IMR-90 (cell line): ENCODE data around the gene MYBL2. TPM values are rescaled to one million over a fixed set of nuclear protein-coding genes. Genes with fewer than 3 reads are reported as not detected.
A peak's percentile ranks its signal among the peaks of the same experiment; 100 is the strongest.

Experiments
- ATAC-seq: fragments of 200-7000 bp; cut with Tn5 transposase; 2 replicates; pipeline ENCODE4 v1.9.1; 2020; ENCODE audit warnings: low read depth, mild to moderate bottlenecking, moderate library complexity
- BruUV-seq: library from RNA; stranded (reverse); fragments of 400-500 nt; replicated peaks from 2 replicates; lab custom pipeline; 2021; lab: Mats Ljungman, UMichigan
- CTCF ChIA-PET: fragments of 300-600 bp; formaldehyde crosslinking; extraction: SDS; loops from one replicate; lab custom pipeline; 2021; ENCODE audit warnings: antibody characterized with exemption; lab: Yijun Ruan, JAX
- POLR2A ChIA-PET: fragments of 300-600 bp; sonication (Branson Sonifier 250); formaldehyde crosslinking; loops from one replicate; lab custom pipeline; 2022; ENCODE audit warnings: antibody characterized with exemption; ENCODE audit not compliant: unreplicated experiment; lab: Charles Lee
- DNase-seq: peaks from one replicate; pipeline ENCODE4 v3.0.0; 2013
- H2AFZ ChIP-seq: replicated peaks from 2 replicates; pipeline ENCODE3; 2013; ENCODE audit warnings: low read length, mild to moderate bottlenecking; ENCODE audit not compliant: poor library complexity
- H2AK5ac ChIP-seq: 2 replicates; pipeline ENCODE4 v1.6.1; 2013; ENCODE audit warnings: low read depth, low read length, inconsistent platforms
- H2AK9ac ChIP-seq: replicated peaks from 2 replicates; pipeline ENCODE3; 2013; ENCODE audit warnings: mild to moderate bottlenecking, low read depth, low read length, moderate library complexity; ENCODE audit not compliant: poor library complexity
- H2BK120ac ChIP-seq: 2 replicates; pipeline ENCODE4 v1.6.1; 2013; ENCODE audit warnings: low read depth, low read length, inconsistent platforms
- H2BK15ac ChIP-seq: 3 replicates; pipeline ENCODE4 v1.6.1; 2013; ENCODE audit warnings: low read depth, low read length, inconsistent platforms
- H2BK20ac ChIP-seq: 2 replicates; pipeline ENCODE4 v1.6.1; 2013; ENCODE audit warnings: low read depth, mild to moderate bottlenecking, inconsistent platforms, low read length, moderate library complexity
- H2BK5ac ChIP-seq: 2 replicates; pipeline ENCODE4 v1.6.1; 2013; ENCODE audit warnings: mild to moderate bottlenecking, low read depth, low read length, inconsistent platforms; ENCODE audit not compliant: poor library complexity, severe bottlenecking
- H3K14ac ChIP-seq: replicated peaks from 2 replicates; pipeline ENCODE4 v1.6.1; 2013; ENCODE audit warnings: low read depth, low read length, inconsistent platforms
- H3K18ac ChIP-seq: 2 replicates; pipeline ENCODE4 v1.6.1; 2013; ENCODE audit warnings: low read depth, low read length, control low read depth
- H3K23ac ChIP-seq: 2 replicates; pipeline ENCODE4 v1.6.1; 2013; ENCODE audit warnings: low read depth, low read length, inconsistent platforms
- H3K27ac ChIP-seq: 2 replicates; pipeline ENCODE4 v1.5.1; 2013; ENCODE audit warnings: mild to moderate bottlenecking, control low read depth, low read length; ENCODE audit not compliant: insufficient read depth
- H3K27me3 ChIP-seq: 2 replicates; pipeline ENCODE4 v1.6.1; 2013; ENCODE audit warnings: low read length; ENCODE audit not compliant: control insufficient read depth, insufficient read depth
- H3K36me3 ChIP-seq: 2 replicates; pipeline ENCODE4 v1.6.1; 2013; ENCODE audit warnings: low read length, mixed read lengths; ENCODE audit not compliant: control insufficient read depth, insufficient read depth
- H3K4ac ChIP-seq: 2 replicates; pipeline ENCODE4 v1.6.1; 2013; ENCODE audit warnings: low read depth, low read length, inconsistent platforms
- H3K4me1 ChIP-seq: 2 replicates; pipeline ENCODE4 v1.6.1; 2013; ENCODE audit warnings: low read length, mixed read lengths; ENCODE audit not compliant: control insufficient read depth, insufficient read depth
- H3K4me2 ChIP-seq: 2 replicates; pipeline ENCODE4 v1.6.1; 2013; ENCODE audit warnings: low read depth, mild to moderate bottlenecking, control low read depth, low read length, moderate library complexity
- H3K4me3 ChIP-seq: 2 replicates; pipeline ENCODE4 v1.5.1; 2013; ENCODE audit warnings: low read depth, mild to moderate bottlenecking, control low read depth, low read length, moderate library complexity; ENCODE audit not compliant: insufficient read depth
- H3K56ac ChIP-seq: 2 replicates; pipeline ENCODE4 v1.6.1; 2013; ENCODE audit warnings: low read length, inconsistent platforms; ENCODE audit not compliant: insufficient read depth; ENCODE audit errors: extremely low read depth
- H3K79me1 ChIP-seq, 2 experiments: 2 replicates each; pipeline ENCODE4 v1.6.1; 2013; ENCODE audit warnings: low read length in 2 of 2, inconsistent platforms in 1 of 2, low read depth in 1 of 2
- H3K9ac ChIP-seq: 2 replicates; pipeline ENCODE4 v1.6.1; 2013; ENCODE audit warnings: low read depth, low read length, control low read depth
- H3K9me1 ChIP-seq: 2 replicates; pipeline ENCODE4 v1.6.1; 2013; ENCODE audit warnings: low read length, inconsistent platforms; ENCODE audit not compliant: insufficient read depth
- H3K9me3 ChIP-seq: 2 replicates; pipeline ENCODE4 v1.6.1; 2013; ENCODE audit warnings: low read length; ENCODE audit not compliant: control insufficient read depth, insufficient read depth
- H4K20me1 ChIP-seq: 2 replicates; pipeline ENCODE4 v1.6.1; 2013; ENCODE audit warnings: low read length, inconsistent platforms; ENCODE audit not compliant: insufficient read depth
- H4K5ac ChIP-seq: 2 replicates; pipeline ENCODE4 v1.6.1; 2013; ENCODE audit warnings: mild to moderate bottlenecking, low read depth, low read length, control low read depth
- H4K8ac ChIP-seq, 2 experiments: 2 replicates each; pipeline ENCODE4 v1.6.1; 2013; ENCODE audit warnings: low read depth in 2 of 2, low read length in 2 of 2, control low read depth in 1 of 2, inconsistent platforms in 1 of 2
- H4K91ac ChIP-seq: 2 replicates; pipeline ENCODE4 v1.6.1; 2013; ENCODE audit warnings: low read depth, low read length, inconsistent platforms; ENCODE audit not compliant: insufficient read depth
- CEBPB ChIP-seq: IDR thresholded peaks from 2 replicates; pipeline ENCODE4 v1.6.1; 2012; ENCODE audit warnings: low read depth, low read length, improper control_type of control experiment
- RAD21 ChIP-seq: IDR thresholded peaks from 2 replicates; pipeline ENCODE4 v1.6.1; 2012; ENCODE audit warnings: low read length, improper control_type of control experiment
- WGBS, 2 experiments: methylation state at CpG; one replicate each; pipeline versions ENCODE4 v1.1.5 to v1.1.7; 2013; ENCODE audit warnings: missing lambda C conversion rate in 2 of 2; ENCODE audit not compliant: insufficient read length in 1 of 2; ENCODE audit errors: extremely low coverage in 2 of 2; 5-methylcytosine and 5-hydroxymethylcytosine counted together
- dilution Hi-C: fragments of 300-500 bp; cut with HindIII; formaldehyde crosslinking; loops from one replicate; pipeline ENCODE4 v1.14.3; 2018; ENCODE audit warnings: low sequenced_read_pairs; ENCODE audit not compliant: unreplicated experiment
- in situ Hi-C: fragments of 300-500 bp; cut with MboI; formaldehyde crosslinking; loops from 3 replicates; pipeline ENCODE4 v1.14.3; 2019; ENCODE audit warnings: low sequenced_read_pairs, inconsistent platforms, mixed read lengths
- intact Hi-C: fragments of 100-400 bp; cut with micrococcal nuclease; formaldehyde crosslinking; loops from 2 replicates; pipeline ENCODE4 v1.10.0; 2022
- polyA plus RNA-seq, 3 experiments: library from polyadenylated mRNA; depleted of rRNA; stranded (reverse); fragments of >200 nt; gene quantifications; 2 replicates each; pipeline ENCODE4 v1.2.3, GENCODE V29; 2012; ENCODE audit warnings: low replicate concordance in 1 of 3
- total RNA-seq: library from RNA; depleted of rRNA; stranded (reverse); fragments of >200 nt; gene quantifications from 2 replicates; pipeline ENCODE4 v1.2.3, GENCODE V29; 2012

The MYBL2 gene
- total and polyA plus RNA-seq, 2 of the 4 experiments (the other 2 are of a cell fraction): 12.4 to 23.1 TPM

- peak overlapping the region; percentile 93; the same call in 1 of the 2 replicates for H2AK5ac ChIP-seq
- TF ChIP-seq RAD21 (no peak), CEBPB (peak; percentile 41; the same call in 1 of the 2 replicates)
- in situ Hi-C loops: loop anchor here (10.0 kb wide), 1 partner anchor 159 kb away; the partner anchor contains the start of gene TOX2
- H3K9me3 ChIP-seq: no peaks in the 10 kb centered on the region
- H2BK5ac ChIP-seq: peak overlapping the region; percentile 92
- H3K56ac ChIP-seq: peak overlapping the region; percentile 50; the same call in 1 of the 2 replicates
- ChIA-PET CTCF (interaction anchor here (1.0 kb wide), 1 partner anchor 325 kb away, joined by 3 read pairs; no protein-coding TSS in a partner anchor), POLR2A (interaction anchor here (0.8 kb wide), 1 partner anchor 140 kb away, joined by 3 read pairs; no protein-coding TSS in a partner anchor)
- no peaks in the 10 kb centered on the region for H3K27me3 ChIP-seq
- H4K8ac ChIP-seq: peak overlapping the region; percentile 44 to 89; a peak in 3 of 4 replicates
- peak; percentile 84 for DNase-seq
- no peak overlapping the region for H3K4me3 ChIP-seq
- H3K14ac ChIP-seq: peak overlapping the region; percentile 92
- H3K4me1 ChIP-seq: peaks cover 19% of the 10 kb centered on the region
- peak overlapping the region; percentile 45; the same call in 1 of the 2 replicates for H4K5ac ChIP-seq
- H4K20me1 ChIP-seq: no peaks in the 10 kb centered on the region
- intact Hi-C loops: no loop called here
- peak overlapping the region; percentile 97 for H2BK120ac ChIP-seq
- H3K9ac ChIP-seq: no peak overlapping the region
- H3K4ac ChIP-seq: peak overlapping the region; percentile 89
- peak overlapping the region; percentile 90; the same call in 1 of the 2 replicates for H2BK20ac ChIP-seq
- H4K91ac ChIP-seq: peak overlapping the region; percentile 92
- H3K4me2 ChIP-seq: peak overlapping the region; percentile 8; the same call in 1 of the 2 replicates
- peak overlapping the region; percentile 70; the same call in 1 of the 2 replicates for H3K23ac ChIP-seq
- peaks cover 0 to 5% of the 10 kb centered on the region in 2 experiments; a peak in 1 of 4 replicates for H3K79me1 ChIP-seq
- peak overlapping the region; percentile 27 for H3K27ac ChIP-seq
- ATAC-seq: peak; percentile 43
- peak overlapping the region; percentile 21 for H2AK9ac ChIP-seq
- H3K9me1 ChIP-seq: peaks cover 26% of the 10 kb centered on the region
- H2AFZ ChIP-seq: peak overlapping the region; percentile 71
- H2BK15ac ChIP-seq: peak overlapping the region; percentile 80; the same call in 2 of the 3 replicates
- no peaks in the 10 kb centered on the region for H3K36me3 ChIP-seq
- no TSS peak for BruUV-seq
- WGBS, 2 experiments: no CpG with 5 or more reads among the region's 7 CpGs
- H3K18ac ChIP-seq: peak overlapping the region; percentile 61; the same call in 1 of the 2 replicates
- dilution Hi-C loops: no loop called here
Measured at GRCh38 chr20:43755390-43755789, 88.5 kb downstream of the MYBL2 start.
